ENCODE data around the gene CNOT6. TPM values are rescaled to one million over a fixed set of nuclear protein-coding genes. Genes with fewer than 3 reads are reported as not detected.

The CNOT6 gene
- total RNA-seq, 1 experiment from 2014 or later: 48.8 TPM

DNA sequence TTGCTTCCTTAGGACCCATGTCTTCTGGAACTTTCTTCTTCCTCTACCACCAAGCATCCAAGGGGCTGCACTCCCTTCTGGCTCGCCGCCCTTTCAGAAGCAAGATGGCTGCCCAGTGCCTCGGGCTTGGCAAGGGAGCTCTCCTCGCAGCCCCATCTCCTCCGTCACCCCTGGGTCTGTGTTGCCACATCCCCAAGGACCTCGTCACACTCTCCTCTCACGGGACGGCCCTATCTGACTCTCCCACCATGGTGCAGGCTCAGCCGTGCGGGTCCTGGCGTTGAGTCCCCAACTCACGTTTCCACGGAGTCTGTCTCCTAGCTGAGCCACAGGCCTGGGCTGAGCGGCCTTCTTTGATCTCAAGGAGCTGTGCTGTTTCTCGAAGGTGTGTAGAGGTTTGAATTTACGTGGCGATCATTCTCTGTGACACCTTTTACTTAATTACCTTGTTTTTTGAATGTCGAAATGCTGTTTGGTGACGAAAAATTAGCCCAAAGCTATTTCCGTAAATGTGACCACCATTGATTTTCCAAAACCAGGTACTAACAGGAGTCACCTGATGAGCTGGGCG, 112.1 kb downstream of the CNOT6 start:
- H2AFZ ChIP-seq: no peak overlapping the region
- no peaks in the 10 kb centered on the region for H3K4me1 ChIP-seq (replicated peaks; ENCODE audit: insufficient read depth)
- H4K20me1 ChIP-seq (ENCODE audit: insufficient read depth): no peaks in the 10 kb centered on the region
- BruUV-seq (replicated peaks): no TSS peak
- no peaks in the 10 kb centered on the region for H3K79me2 ChIP-seq (ENCODE audit: low read depth)
- H3K27me3 ChIP-seq (ENCODE audit: insufficient read depth, low read depth): peaks cover 50% of the 10 kb centered on the region
- no peak overlapping the region for H3K27ac ChIP-seq
- no peak overlapping the region for H3K4me2 ChIP-seq
- no peak for DNase-seq
- H3K4me3 ChIP-seq: no peak overlapping the region
- POLR2A ChIA-PET (ENCODE audit: unreplicated experiment): interaction anchor here (0.6 kb wide), 1 partner anchor 317 kb away, joined by 3 read pairs; no protein-coding TSS in a partner anchor
- no peaks in the 10 kb centered on the region for H3K36me3 ChIP-seq (ENCODE audit: low read depth)
- no peaks in the 10 kb centered on the region for H3K9me3 ChIP-seq (ENCODE audit: insufficient read depth, low read depth)
- no peaks in the 10 kb centered on the region for H3F3A ChIP-seq (ENCODE audit: insufficient read depth, low read depth)
- CTCF ChIA-PET: interaction anchor here (0.6 kb wide), 1 partner anchor 64 kb away, joined by 4 read pairs; no protein-coding TSS in a partner anchor
- intact Hi-C loops (cut with micrococcal nuclease; ENCODE audit: unreplicated experiment): loop anchor here (2.0 to 10.0 kb wide), 2 partner anchors 313 to 401 kb away; partner anchors contain the start of genes MAPK9 and RASGEF1C
- no peaks in the 10 kb centered on the region for H3K9me2 ChIP-seq (ENCODE audit: insufficient read depth)
- TF ChIP-seq EZH2 (IDR thresholded peaks at IDR 0.05; ENCODE audit: low read depth): no peak
- TF ChIP-seq, protein P1, sequence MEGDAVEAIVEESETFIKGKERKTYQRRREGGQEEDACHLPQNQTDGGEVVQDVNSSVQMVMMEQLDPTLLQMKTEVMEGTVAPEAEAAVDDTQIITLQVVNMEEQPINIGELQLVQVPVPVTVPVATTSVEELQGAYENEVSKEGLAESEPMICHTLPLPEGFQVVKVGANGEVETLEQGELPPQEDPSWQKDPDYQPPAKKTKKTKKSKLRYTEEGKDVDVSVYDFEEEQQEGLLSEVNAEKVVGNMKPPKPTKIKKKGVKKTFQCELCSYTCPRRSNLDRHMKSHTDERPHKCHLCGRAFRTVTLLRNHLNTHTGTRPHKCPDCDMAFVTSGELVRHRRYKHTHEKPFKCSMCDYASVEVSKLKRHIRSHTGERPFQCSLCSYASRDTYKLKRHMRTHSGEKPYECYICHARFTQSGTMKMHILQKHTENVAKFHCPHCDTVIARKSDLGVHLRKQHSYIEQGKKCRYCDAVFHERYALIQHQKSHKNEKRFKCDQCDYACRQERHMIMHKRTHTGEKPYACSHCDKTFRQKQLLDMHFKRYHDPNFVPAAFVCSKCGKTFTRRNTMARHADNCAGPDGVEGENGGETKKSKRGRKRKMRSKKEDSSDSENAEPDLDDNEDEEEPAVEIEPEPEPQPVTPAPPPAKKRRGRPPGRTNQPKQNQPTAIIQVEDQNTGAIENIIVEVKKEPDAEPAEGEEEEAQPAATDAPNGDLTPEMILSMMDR (conservative IDR thresholded peaks at IDR 0.05): peak; percentile 10; the same call in 1 of the 2 replicates

DNA sequence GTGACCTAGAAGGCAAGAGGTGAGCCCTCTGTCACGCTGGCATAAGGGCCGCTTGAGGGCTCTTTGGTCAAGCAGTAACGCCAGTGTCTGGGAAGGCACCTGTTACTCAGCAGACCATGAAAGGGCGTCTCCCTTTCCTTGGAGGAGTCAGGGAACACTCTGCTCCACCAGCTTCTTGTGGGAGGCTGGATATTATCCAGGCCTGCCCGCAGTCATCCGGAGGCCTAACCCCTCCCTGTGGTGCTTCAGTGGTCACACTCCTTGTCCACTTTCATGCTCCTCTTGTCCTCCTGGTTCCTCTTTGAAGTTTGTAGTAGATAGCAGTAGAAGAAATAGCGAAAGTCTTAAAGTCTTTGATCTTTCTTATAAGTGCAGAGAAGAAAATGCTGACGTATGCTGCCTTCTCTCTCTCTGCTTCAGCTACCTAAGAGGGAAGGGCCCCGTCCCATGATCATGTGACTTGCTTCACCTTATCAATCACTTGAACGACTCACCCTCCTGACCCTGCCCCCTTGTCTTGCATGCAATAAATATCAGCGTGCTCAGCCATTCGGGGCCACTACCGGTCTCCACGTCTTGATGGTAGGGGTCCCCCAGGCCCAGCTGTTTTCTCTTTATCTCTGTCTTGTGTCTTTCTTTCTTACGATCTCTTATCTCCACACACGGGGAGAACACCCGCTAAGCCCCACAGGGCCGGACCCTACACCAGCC, 113.8 kb downstream of the CNOT6 start:
- Histone ChIP-seq H2AFZ (no peak overlapping the region), H4K20me1 (ENCODE audit: insufficient read depth) (no peaks in the 10 kb centered on the region), H3K27me3 (ENCODE audit: insufficient read depth, low read depth) (peaks cover 53% of the 10 kb centered on the region), H3K36me3 (ENCODE audit: low read depth) (no peaks in the 10 kb centered on the region), H3K4me2 (no peak overlapping the region), H3K4me1 (replicated peaks; ENCODE audit: insufficient read depth) (no peaks in the 10 kb centered on the region), H3K4me3 (no peak overlapping the region), H3K79me2 (ENCODE audit: low read depth) (no peaks in the 10 kb centered on the region), H3F3A (ENCODE audit: insufficient read depth, low read depth) (no peaks in the 10 kb centered on the region), H3K9me3 (ENCODE audit: insufficient read depth, low read depth) (no peaks in the 10 kb centered on the region), H3K9me2 (ENCODE audit: insufficient read depth) (no peaks in the 10 kb centered on the region), H3K27ac (no peak overlapping the region)
- no TSS peak for BruUV-seq (replicated peaks)
- TF ChIP-seq, protein P1 (conservative IDR thresholded peaks at IDR 0.05): no peak
- intact Hi-C loops (cut with micrococcal nuclease; ENCODE audit: unreplicated experiment): loop anchor here (2.0 to 10.0 kb wide), 2 partner anchors 315 to 403 kb away; partner anchors contain the start of genes MAPK9 and RASGEF1C
- ChIA-PET CTCF (interaction anchor here (0.6 kb wide), 2 partner anchors 12 to 286 kb away, joined by 3 to 10 read pairs; no protein-coding TSS in a partner anchor), POLR2A (ENCODE audit: unreplicated experiment) (interaction anchor here (0.7 kb wide), 2 partner anchors 277 to 734 kb away, joined by 6 to 7 read pairs; no protein-coding TSS in a partner anchor)
- peak in 1 of 2 experiments; percentile 25 for DNase-seq

DNA sequence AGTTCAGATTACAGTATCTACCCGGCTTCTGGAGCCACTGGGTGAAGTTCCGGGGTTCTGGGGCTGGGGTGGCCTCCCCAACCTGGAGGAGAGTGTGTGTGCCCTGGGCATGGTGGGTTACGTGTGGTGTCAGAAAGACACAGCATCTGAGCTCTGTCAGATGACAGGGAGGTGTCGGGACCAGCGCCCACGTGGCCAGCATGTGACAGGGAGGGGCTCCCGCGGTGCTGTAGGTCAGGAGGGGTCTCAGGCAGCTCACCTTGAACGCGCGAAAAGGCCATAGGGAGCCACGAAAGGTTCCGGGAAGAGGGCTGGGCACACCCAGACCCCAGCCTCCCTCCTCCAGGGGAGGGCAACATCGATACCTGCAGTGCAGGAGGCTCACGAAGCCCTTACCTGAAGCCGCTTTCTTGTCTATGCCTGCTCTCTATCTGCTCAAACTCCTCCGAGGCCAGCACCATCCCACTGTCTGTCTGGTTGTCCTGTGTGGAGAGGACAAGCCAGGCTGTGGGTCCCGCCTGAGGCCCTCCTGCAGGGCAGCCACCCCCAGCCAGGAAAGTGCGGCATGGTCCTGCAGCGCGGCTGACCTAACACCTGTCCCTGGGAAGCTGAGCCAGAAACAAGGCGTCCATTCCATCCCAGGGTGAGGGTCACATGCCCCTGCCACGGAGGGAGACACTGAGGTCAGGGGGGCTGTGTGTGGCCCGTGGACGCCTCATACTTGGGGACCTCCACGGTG, 114.6 kb downstream of the CNOT6 start:
- H3K4me1 ChIP-seq (replicated peaks; ENCODE audit: insufficient read depth): no peaks in the 10 kb centered on the region
- H3K27ac ChIP-seq: no peak overlapping the region
- no peaks in the 10 kb centered on the region for H3K9me3 ChIP-seq (ENCODE audit: insufficient read depth, low read depth)
- no peak overlapping the region for H3K4me3 ChIP-seq
- CTCF ChIA-PET: no interaction called here
- H3K27me3 ChIP-seq (ENCODE audit: insufficient read depth, low read depth): peaks cover 55% of the 10 kb centered on the region
- no TSS peak for BruUV-seq (replicated peaks)
- no peak overlapping the region for H2AFZ ChIP-seq
- no peaks in the 10 kb centered on the region for H3K36me3 ChIP-seq (ENCODE audit: low read depth)
- H3K79me2 ChIP-seq (ENCODE audit: low read depth): no peaks in the 10 kb centered on the region
- DNase-seq: no peak
- POLR2A ChIA-PET (ENCODE audit: unreplicated experiment): no interaction called here
- intact Hi-C loops (cut with micrococcal nuclease; ENCODE audit: unreplicated experiment): loop anchor here (10.0 kb wide), 1 partner anchor 404 kb away; the partner anchor contains the start of gene RASGEF1C
- no peak for TF ChIP-seq EZH2 (IDR thresholded peaks at IDR 0.05; ENCODE audit: low read depth)
- TF ChIP-seq, protein P1 (conservative IDR thresholded peaks at IDR 0.05): no peak
- H4K20me1 ChIP-seq (ENCODE audit: insufficient read depth): no peaks in the 10 kb centered on the region
- H3K4me2 ChIP-seq: no peak overlapping the region
- no peaks in the 10 kb centered on the region for H3K9me2 ChIP-seq (ENCODE audit: insufficient read depth)
- H3F3A ChIP-seq (ENCODE audit: insufficient read depth, low read depth): no peaks in the 10 kb centered on the region
